HepG2 (cell line): Measurements from ENCODE around the gene GSPT1.

Source experiments
- BCL6 ChIP-seq: IDR thresholded peaks from 2 replicates; pipeline ENCODE4 v1.6.1; 2016; ENCODE audit warnings: missing genetic modification reagents, missing compliant biosample characterization
- ELK4 ChIP-seq: sonication (generic); formaldehyde crosslinking; IDR thresholded peaks from 2 replicates; pipeline ENCODE4 v1.9.0; 2021; ENCODE audit warnings: missing genetic modification reagents, borderline replicate concordance
- EZH2 ChIP-seq: conservative IDR thresholded peaks from 2 replicates; pipeline ENCODE4 v1.6.1; 2012; ENCODE audit warnings: mild to moderate bottlenecking, low read depth, low read length, moderate library complexity
- FOXM1 ChIP-seq: sonication (generic); formaldehyde crosslinking; IDR thresholded peaks from 2 replicates; pipeline ENCODE4 v1.5.0; 2020; ENCODE audit warnings: missing genetic modification reagents
- GABPA ChIP-seq, 2 experiments: IDR thresholded peaks; 2 replicates each; pipeline ENCODE4 v1.6.1; 2011 to 2016; ENCODE audit warnings: low read depth in 2 of 2, low read length in 1 of 2, missing biosample characterization in 1 of 2, missing genetic modification characterization in 1 of 2
- HNF1A ChIP-seq, 2 experiments: sonication (generic) in 1 of 2; formaldehyde crosslinking in 1 of 2; IDR thresholded peaks; 2 replicates each; pipeline versions ENCODE4 v1.4.0 to v1.6.1; 2016 to 2020; ENCODE audit warnings: borderline replicate concordance in 1 of 2, low read depth in 1 of 2, mild to moderate bottlenecking in 1 of 2, missing genetic modification reagents in 1 of 2
- HNRNPK ChIP-seq: fragments of 200-400 bp; formaldehyde crosslinking; IDR thresholded peaks from 2 replicates; pipeline ENCODE4 v1.6.1; 2018; ENCODE audit warnings: low read length, low read depth, moderate library complexity, mild to moderate bottlenecking; ENCODE audit not compliant: poor library complexity, severe bottlenecking
- HOXA5 ChIP-seq: sonication (generic); formaldehyde crosslinking; IDR thresholded peaks from 2 replicates; pipeline ENCODE4 v1.4.0; 2020; ENCODE audit warnings: missing genetic modification reagents
- MXD1 ChIP-seq: sonication (generic); formaldehyde crosslinking; IDR thresholded peaks from 2 replicates; pipeline ENCODE4 v1.4.0; 2020; ENCODE audit warnings: mild to moderate bottlenecking, missing genetic modification reagents
- ZBTB49 ChIP-seq: sonication (generic); formaldehyde crosslinking; IDR thresholded peaks from 2 replicates; pipeline ENCODE4 v1.4.0; 2020; ENCODE audit warnings: missing genetic modification reagents, borderline replicate concordance
- ZNF260 ChIP-seq: sonication (generic); formaldehyde crosslinking; IDR thresholded peaks from 2 replicates; pipeline ENCODE4 v1.4.0; 2020; ENCODE audit warnings: missing genetic modification reagents, low read depth, mild to moderate bottlenecking, borderline replicate concordance
- ZSCAN21 ChIP-seq: sonication (generic); formaldehyde crosslinking; IDR thresholded peaks from 2 replicates; pipeline ENCODE4 v1.8.0; 2022; ENCODE audit warnings: mild to moderate bottlenecking, missing genetic modification reagents, moderate library complexity, borderline replicate concordance
- TF ChIP-seq, protein P1 (sequence below): sonication (generic); formaldehyde crosslinking; IDR thresholded peaks from 2 replicates; pipeline ENCODE4 v1.9.0; 2021; ENCODE audit warnings: missing genetic modification reagents, borderline replicate concordance

DNA sequence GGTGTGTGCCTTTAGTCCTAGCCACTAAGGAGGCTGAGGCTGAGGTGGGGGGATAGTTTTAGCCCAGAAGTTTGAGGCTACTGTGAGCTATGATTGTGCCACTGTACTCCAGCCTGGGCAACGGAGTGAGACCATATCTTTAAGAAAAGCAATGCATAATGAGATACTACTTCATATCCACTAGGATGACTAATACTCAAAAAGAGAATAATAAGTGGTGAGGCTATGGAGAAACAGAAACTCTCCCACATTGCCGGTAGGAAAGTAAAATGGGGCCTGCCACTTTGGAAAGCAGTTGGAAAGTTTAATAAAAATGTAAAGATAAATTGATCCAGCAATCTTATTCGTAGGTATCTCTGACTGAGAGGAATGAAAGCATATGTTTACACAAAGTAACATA lies 30.7 kb upstream of the GSPT1 start:
- no peak for TF ChIP-seq FOXM1 (CRISPR knock-in tag)
- TF ChIP-seq MXD1: no peak
- TF ChIP-seq, protein P1, sequence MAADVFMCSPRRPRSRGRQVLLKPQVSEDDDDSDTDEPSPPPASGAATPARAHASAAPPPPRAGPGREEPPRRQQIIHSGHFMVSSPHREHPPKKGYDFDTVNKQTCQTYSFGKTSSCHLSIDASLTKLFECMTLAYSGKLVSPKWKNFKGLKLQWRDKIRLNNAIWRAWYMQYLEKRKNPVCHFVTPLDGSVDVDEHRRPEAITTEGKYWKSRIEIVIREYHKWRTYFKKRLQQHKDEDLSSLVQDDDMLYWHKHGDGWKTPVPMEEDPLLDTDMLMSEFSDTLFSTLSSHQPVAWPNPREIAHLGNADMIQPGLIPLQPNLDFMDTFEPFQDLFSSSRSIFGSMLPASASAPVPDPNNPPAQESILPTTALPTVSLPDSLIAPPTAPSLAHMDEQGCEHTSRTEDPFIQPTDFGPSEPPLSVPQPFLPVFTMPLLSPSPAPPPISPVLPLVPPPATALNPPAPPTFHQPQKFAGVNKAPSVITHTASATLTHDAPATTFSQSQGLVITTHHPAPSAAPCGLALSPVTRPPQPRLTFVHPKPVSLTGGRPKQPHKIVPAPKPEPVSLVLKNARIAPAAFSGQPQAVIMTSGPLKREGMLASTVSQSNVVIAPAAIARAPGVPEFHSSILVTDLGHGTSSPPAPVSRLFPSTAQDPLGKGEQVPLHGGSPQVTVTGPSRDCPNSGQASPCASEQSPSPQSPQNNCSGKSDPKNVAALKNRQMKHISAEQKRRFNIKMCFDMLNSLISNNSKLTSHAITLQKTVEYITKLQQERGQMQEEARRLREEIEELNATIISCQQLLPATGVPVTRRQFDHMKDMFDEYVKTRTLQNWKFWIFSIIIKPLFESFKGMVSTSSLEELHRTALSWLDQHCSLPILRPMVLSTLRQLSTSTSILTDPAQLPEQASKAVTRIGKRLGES (CRISPR knock-in tag): no peak
- no peak for TF ChIP-seq GABPA (IDR thresholded peaks at IDR 0.05; ENCODE audit: low read depth, low read length)
- TF ChIP-seq GABPA (CRISPR knock-in tag; IDR thresholded peaks at IDR 0.05; ENCODE audit: low read depth): no peak
- TF ChIP-seq ELK4 (CRISPR knock-in tag): no peak
- TF ChIP-seq EZH2: no peak
- no peak for TF ChIP-seq ZBTB49 (CRISPR knock-in tag)
- TF ChIP-seq ZNF260 (CRISPR knock-in tag): no peak
- no peak for TF ChIP-seq HOXA5 (CRISPR knock-in tag)
- no peak for TF ChIP-seq BCL6 (CRISPR knock-in tag)
- TF ChIP-seq HNRNPK: no peak
- TF ChIP-seq HNF1A (IDR thresholded peaks at IDR 0.05; ENCODE audit: low read depth): no peak
- TF ChIP-seq HNF1A (CRISPR knock-in tag; IDR thresholded peaks at IDR 0.05; ENCODE audit: borderline replicate concordance): no peak
- no peak for TF ChIP-seq ZSCAN21 (CRISPR knock-in tag)
